ENCODE measurements around the gene HDAC4.

The HDAC4 gene

DNA sequence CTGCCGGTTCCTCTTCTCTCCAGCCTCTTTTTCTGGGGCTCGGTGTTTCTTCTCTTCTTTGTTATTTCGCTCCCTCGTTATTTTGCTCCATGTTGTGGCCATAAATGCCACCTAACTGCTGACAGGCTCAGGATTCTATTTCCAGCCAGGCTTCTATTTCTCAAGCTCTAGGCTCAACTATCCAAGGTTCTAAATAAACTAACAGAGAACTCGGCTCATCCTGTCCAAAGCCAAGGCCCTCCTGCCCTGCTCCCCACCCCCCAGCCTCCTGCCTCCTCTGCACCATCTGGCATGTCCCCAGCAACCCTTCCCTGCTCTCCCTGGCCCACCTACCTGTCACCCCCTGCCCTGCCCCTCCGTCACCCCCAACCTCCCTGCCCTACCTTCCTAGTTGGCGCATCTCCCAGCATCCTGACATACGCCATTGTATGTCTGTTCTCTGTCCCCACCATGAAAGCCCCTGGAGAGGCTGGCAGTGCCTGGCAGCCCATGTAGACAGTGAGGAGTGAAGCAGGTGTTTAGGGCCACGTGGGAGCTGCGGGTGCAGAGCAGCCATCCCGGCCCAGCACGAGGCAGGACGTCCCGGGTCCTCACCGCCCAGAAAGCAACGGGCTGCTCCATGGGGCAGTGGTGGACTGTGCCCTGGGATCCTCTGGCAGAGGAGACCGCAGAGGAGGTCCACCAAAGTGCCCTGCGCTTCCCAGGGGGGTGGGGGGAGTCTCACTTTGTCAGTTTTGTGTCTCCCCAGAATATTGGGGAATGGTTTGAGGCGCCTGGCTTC is 366.1 kb downstream of the HDAC4 start:
- DNase-seq, result no peak

DNA sequence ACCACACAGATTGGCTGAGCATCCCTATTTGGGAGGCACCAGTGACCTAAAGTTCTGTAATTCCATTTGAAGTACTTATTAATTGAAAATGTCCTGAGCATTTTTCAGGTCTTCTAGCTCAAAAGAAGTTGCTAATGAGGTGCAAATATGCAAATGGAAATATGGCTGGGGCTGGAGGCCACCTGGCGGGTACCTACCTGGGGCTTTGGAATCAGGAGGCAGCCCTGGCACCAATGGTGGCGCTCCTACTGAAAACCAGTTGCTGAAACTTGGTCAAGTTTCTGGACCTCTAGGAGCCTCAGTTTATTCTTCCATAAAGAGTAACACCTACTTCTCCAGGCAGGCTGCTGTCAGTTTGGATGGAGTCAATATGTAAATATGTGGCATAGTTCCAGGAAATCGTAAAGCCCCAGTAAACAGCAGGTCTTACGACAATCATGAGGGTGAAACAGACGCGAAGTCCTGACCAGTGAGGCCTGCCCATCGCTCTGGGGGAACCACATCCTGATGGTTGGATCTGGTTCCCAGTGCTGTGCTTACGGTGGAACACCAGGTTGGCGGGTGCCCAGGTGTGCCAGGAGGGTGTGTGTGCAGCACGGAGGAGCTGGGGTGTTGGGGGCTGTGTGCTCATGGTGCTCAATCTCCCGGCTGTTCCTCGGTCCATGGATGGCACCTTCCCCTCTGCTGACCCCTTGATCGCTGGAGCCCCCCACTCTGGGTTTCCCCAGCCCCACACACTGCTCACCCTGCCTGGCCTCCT is 366.8 kb downstream of the HDAC4 start:
- DNase-seq, result no peak

DNA sequence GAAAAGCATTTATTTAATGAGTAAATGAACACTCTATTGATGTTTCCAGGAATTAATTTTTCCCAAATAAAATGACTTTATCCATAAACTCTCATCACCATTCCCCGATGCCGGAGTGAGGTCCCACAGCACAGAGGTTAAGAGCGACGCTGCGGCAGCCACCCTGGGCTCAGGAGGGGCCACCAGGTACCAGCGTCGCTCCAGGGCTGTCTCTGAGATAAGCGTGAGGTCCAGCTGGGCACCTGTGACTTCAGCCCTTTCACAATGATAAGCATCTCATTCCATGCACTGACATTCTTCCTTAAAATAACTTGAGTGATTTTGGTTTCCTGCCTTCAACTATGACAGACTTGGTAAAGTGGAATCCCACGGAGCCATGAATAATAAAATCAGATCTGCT is 370.9 kb downstream of the HDAC4 start:
- no peak for DNase-seq

DNA sequence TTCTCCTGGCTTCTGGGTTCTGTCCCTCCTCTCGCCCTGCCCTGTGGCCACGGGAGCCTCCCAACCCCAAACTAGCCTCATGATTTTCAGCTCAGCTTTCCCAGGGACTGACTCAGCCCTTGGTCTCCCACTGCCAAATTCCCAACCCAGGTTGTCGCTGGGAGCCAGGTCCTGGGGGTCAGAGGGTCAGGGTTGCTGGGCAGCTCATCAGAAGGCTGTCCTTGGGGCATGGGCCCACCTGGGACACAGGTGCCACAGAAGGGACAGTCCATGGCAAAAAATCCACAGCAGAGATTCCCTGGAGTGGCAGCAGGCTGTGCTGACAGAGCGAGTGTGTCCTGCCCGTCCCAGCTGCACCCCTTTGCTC is 372.6 kb downstream of the HDAC4 start:
- DNase-seq, result no peak

DNA sequence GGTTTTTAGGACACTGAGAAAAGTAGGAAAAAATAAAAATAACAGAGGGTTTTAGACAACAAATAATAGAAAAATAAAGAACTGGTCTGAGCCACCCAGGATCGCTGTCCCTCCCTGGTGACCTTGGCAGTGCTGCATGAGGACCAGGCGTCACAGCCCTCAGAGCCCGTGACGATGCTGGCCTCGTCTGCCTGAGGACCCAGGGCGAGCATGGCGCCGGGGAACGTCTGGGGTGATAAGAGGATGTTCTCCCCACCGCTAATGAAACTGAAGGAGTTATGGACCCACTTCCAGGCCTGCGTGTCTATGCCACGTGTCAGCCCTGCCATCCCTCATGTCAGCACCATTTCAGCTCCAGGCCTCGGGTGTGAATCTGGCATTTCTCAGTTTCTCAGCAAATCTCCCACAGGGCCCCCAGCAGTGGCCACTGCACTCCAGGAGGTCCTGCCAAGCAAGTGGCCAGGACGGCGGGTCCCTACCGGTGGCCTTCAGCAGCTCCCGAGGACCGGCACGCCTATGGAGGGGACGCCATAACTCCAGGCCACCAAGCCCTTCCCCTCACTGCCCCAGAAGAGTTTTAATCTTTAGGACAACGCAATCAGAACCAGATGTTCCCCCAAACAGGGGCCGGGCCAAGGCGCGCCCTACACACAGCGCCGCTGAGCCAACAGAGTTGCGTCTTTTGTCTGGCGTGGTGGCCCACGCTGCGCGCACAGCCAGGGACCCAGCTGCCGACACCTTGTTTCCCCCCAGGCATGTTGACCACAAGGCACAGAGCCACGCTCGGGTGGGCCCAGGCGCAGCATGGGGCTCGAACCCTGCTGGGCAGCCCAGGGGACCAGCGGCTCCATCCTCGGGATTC is 373.2 kb downstream of the HDAC4 start:
- no peak for DNase-seq

DNA sequence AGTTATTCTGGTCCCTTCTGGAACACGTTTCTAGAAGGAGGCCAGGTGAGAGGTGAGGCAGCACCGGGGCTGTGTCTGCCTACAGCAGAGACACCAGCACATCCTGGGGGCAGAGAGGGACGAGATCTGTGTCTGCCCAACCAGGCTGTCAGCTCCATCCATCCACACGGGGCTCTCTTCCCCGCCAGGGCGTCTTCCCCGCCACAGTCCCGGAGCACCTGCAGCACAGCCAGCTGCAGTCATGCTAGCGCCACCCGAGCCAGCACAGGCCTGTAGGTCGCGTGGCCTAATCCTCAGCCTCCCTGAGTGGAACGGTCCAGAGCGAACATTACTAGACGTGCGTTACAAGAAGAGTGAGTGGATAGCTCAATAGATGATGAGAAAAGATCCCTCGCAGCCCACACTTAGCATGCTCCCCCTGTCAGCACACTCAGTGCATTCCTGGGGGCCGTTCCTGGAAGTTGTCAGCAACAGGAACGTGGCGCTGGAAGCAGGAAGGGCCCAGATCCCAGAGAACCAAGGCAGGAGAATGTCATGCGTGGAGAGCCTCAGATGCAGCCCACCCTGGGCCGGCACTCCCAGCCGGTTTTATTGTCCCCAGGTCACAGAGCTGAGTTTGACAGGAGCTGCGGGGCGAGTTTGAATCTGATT is 374.0 kb downstream of the HDAC4 start:
- DNase-seq, result no peak

DNA sequence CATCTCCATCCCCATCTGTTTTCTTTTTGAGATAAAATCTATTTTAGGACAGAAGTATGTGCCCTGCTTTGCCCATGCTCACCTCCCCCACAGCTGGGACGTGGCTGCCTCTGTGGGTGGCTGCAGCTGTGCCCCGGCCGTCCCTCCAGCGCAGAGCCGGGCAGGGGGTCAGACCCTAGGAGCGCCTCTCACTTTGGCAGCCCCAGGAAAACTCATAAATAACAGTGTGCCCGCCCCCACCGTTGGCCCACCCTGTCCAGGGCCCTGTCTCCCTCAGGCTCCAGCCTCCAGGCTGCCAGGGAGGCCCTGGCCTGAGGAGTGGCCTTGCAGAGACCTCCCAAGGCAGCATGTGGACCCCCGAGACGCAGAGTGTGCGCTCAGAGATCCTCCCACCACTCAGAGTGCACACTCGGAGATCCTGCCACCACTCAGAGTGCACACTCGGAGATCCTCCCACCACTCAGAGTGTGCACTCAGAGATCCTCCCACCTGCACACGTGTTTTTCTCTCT is 374.8 kb downstream of the HDAC4 start:
- no peak for DNase-seq

DNA sequence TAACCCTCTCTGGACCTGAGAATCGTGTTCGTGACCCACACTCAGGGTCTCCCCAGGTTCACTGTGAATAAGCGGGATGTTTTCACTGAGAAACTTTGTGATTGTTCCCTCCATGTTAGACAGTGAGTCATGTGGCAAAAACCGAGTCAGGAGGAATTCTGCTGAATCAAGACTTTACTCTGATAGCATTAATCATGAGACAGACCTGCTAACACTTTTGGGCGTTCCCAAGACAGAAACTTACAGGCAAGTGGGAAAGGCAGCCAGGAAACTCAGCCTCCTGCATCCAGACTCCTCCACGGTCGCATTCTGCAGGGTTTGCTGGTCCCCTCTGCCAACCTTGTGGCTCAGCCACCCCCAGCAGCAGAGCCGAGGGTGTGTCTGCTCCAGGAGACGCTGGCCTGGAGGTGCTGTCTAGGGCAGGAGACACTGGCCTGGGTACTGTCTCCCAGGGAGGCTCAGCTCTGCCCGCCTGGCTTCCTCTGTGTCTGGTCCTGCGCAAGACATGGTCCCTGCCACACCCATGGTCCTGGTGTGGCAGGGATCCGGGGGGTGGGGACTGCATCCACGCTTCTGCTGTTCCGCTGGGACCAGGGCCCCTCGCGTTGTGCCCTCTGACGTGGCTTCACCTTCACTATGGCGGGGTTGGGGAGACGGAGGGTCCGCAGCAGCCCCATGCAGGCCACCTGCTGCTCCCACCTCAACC is 375.6 kb downstream of the HDAC4 start:
- no peak for DNase-seq

DNA sequence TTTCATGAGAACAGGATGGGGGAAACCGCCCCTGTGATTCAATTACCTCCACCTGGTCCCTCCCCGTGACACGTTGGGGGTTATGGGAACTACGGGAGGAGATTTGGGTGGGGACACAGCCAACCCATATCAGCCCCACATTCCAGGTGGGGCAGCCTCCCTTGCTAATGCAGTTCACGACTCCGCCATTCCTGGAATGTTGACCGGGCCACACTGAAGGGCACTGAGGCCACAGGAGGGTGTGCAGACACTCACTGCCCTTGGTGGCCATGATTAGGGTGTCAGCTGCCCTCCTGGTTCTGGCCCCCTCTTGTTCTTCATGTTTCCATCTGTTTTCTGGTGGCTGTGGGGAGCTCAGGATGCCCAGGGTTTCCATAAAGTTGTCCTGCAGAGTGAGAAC is 376.6 kb downstream of the HDAC4 start:
- DNase-seq, result no peak

DNA sequence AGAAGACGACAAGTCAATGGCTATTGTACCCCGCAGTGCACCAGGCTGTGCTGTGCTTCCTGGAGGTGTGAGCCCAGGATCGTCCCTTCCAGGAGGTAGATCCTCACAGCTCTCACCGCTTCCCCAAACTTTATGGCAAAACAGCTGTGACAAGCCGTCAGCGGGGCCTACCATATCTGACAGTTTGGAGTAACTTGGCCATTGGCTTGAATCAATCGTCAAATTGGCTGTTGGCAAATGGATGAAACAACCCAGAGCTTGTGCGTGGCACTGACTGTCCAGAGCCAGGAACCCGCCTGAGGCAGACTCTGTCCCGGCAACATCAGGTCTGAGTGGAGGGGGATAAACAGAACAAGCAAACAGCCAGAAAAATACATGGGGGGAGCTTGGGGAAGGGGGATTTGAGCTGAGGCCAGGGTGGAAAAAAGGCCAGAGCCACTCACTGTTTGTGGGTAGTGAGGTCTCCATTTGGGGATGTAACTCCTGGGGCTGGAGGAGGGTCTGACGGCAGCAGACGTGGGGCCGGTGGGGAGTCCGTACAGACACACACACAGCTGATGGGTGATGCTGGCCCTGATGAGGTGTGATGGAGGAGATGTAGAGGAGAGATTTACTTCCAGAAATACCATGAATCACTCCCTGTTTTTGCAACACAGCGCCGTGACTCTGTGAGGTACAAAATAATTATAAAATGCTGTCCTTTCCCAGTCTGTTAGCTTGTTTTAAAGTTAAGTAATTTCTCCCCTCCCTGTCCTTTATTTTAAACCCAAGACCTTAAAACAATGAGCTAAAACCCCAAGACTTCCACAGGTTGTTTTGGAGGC is 378.2 kb downstream of the HDAC4 start:
- no peak for DNase-seq

DNA sequence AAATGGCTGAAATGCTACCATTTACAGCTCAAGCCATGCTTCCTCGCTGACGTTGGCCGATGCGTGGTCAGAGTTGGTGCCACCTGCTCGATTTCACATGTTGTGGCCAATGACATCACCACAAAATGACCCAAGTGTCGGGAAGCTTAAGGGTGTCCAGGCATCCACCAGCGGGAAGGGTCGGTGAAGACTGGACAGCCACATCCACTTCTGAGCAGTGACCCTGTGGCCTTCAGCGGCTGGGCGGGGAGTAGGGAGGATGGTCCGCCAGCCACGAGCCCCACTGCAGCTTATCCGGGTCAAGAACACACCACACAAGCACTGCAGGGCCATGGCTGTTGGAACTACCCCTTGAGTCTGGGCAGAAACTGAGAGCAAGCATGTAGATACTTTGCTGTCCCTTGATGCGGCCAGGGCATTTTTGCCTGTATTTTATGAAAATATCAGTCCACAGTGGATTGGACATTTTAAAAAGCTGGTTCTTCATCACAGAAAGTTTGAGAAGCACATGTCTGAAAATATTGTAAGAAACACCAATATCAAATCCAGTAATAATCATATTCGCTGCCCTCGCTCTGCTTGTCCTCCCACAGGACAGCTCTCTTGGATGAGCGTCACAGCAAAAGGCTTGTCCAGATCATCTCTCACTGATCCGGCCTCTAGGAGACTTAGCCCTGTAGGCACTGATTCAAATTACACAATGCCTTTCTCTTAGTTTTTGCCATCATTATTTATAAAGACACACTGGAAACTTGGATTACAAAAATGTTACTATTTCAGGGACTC is 379.0 kb downstream of the HDAC4 start:
- no peak for DNase-seq

DNA sequence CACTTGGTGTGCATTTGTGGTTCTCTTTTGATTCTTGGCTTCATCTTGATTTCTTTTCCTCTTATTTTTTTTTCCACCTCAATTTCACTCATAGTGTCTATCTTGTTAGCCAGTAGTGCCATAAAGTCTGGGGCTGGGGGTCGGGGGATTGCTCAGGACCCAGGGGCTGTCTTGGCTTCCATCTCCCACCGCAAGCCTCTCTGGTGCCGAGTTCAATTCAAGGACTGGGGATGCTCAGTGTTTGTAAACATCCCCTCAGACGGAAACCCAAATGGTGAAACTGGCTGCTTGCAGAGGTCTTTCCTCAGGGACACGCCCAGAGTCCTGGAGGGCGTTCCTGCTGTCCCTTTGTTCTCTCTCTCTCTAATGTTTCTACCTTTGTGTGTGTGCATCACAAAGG is 379.6 kb downstream of the HDAC4 start:
- no peak for DNase-seq

DNA sequence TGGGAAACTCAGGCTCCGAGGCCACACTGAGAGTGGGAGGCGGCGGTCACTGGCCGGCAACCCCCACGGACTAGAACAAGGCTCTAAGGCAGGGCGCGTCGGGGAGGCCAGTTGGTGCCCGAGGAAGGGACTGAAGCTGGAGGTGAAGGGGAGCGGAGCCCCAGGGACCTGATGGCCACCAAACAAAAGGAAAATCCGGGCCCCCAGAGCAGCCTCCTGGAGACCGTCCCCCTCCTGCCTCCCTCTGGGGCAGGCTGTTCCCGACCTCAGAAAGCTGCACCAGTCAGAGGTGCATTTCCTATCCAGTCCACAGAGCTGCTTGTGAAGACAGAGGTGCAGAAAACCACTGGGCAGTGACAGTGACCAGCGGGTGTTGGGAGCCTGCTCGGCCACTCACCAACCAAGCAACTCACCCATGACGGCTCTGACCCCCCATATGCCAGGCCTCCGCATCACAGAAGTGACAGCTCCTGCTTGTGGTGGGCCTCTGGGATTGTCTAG is 380.2 kb downstream of the HDAC4 start:
- DNase-seq, result no peak

DNA sequence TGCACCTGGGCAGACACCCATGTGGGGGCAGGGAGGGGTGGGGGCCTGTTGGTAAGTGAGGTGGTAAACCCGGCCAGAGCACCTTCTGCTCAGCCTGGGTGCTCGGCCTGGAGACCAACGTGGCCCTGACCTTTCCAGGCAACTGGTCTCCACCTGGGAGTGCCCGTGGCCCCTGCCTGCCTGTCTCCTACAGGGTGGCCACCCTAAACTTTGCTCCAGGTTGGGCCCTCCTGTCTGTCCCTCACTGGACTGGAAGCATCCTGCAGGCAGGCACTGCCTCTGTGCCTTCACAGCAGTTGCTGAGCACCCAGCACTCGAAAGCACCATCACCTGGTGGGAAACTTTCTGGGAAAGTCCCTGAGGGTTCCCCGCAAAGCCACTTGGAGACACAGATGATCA is 381.6 kb downstream of the HDAC4 start:
- DNase-seq, result no peak

DNA sequence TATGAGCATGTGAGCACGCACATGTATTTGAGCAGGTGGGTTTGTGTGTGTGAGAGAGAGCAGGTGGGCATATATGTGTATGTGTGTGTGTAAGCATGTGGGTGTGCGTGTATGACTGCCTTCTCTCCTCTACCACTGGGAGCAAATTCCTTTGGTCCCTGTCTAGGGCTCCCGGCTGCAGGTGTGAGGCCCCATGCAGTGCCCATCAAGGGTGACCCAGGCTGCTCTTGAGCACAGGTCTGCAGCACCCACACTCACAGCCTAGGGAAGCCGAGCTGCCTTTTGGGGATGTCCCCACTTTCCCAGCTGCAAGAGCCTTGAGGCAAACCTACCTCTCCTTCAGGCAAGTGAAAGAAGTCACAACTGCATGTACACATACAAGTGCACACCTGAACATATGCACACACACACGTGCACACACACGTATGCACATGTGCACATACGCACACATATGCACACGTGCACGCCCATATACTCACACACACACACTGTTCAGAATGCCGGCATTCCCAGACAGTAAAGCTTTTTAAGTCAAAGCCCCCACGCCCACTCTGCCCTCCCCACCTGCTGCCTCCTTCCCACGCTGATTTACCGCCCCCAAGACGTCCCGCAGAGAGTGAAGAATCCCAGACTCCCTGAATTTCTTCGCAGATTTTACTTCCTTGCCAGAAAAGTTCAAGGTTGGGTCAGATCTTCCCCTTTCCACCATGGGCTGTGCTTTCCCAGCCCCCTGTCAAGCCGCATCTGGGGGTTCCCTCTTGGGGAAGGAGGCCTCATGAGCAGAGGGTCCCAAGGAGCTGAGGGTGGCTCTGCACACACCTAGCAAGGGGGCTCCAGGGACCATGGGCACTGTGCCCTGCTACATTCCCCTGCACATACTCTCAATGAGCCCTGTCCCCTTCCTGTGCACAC is 382.3 kb downstream of the HDAC4 start:
- no peak for DNase-seq

DNA sequence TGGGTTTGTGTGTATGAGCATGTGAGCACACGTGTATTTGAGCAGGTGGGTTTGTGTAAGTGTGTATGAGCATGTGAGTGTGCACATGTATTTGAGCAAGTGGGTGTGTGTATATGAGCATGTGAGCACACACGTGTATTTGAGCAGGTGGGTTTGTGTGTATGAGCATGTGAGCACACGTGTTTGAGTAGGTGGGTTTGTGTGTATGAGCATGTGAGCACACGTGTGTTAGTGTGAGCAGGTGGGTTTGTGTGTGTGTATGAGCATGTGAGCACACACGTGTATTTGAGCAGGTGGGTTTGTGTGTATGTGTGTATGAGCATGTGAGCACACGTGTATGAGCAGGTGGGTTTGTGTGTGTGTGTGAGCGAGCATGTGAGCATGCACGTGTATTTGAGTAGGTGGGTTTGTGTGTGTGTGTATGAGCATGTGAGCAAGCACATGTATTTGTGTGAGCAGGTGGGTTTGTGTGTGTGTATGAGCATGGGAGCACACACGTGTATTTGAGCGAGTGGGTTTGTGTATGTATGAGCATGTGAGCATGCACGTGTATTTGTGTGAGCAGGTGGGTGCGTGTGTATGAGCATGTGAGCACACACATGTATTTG is 383.2 kb downstream of the HDAC4 start:
- no peak for DNase-seq

DNA sequence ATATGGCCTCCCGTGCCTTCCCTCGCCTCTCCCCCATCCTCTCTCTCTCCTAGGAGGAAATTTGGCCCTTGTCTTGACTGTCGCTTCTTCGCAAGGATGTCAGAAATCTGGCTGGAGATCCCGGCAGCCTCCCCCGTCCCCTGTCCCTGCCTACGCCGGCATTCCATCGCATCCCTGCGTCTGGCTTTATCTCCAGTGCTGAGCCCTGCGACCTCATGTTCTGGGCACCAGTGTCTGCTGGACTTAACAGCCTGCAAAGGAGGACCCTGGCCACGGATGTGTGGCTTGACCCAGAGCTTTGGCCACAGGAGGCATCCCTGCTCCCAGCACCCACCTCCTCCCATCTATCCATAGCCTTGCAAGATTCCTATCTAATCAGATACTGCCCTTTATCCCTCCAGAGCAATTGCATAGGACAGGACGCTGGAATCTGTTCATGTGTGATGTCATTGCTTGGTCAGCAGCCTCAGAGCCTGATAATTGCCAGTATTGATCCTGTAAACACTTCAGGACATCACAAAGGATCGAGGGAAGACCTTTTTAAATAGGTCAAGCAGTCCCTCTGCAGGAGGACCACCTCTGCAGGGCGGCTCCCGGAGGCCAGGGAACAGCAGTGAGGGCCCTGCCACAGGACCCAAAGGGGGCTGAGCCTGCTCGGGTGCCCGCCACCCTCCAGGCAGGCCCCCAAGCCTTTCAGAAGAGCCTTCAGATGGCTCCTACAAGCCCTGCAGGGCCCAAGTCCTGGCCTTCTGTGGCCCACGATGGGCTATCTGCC is 384.7 kb downstream of the HDAC4 start:
- DNase-seq, result no peak
